Non-pigmented ciliary epithelial cell (primary cell): ENCODE data around the gene RGS7.

ENCODE experiments used
- DNase-seq: peaks from one replicate; pipeline ENCODE4 v3.0.0-alpha.2; 2010; ENCODE audit warnings: low read depth

The RGS7 gene

GRCh38 chr1:241079047-241079446 lies 278.0 kb downstream of the RGS7 start:
- DNase-seq, result no peak

GRCh38 chr1:241077386-241078147 lies 279.4 kb downstream of the RGS7 start:
- DNase-seq, result no peak

- no peak for DNase-seq
Measured at GRCh38 chr1:241074507-241074906, 282.5 kb downstream of the RGS7 start.

GRCh38 chr1:241068359-241068758 lies 288.6 kb downstream of the RGS7 start:
- no peak for DNase-seq

- DNase-seq, result no peak
Measured at GRCh38 chr1:241063276-241063675, 293.7 kb downstream of the RGS7 start.

GRCh38 chr1:241061062-241061461 lies 295.9 kb downstream of the RGS7 start:
- no peak for DNase-seq

- DNase-seq, result no peak
Measured at GRCh38 chr1:241048622-241049021, 308.4 kb downstream of the RGS7 start.

- DNase-seq, result no peak
Measured at GRCh38 chr1:241045659-241046058, 311.3 kb downstream of the RGS7 start.

GRCh38 chr1:241034203-241034936 lies 322.6 kb downstream of the RGS7 start:
- DNase-seq, result no peak

- DNase-seq, result no peak
Measured at GRCh38 chr1:241024834-241025233, 332.2 kb downstream of the RGS7 start.

GRCh38 chr1:241022366-241022765 lies 334.6 kb downstream of the RGS7 start:
- DNase-seq, result no peak

GRCh38 chr1:241020851-241021697 lies 335.9 kb downstream of the RGS7 start:
- no peak for DNase-seq

GRCh38 chr1:241012708-241013340 lies 344.2 kb downstream of the RGS7 start:
- DNase-seq, result no peak

GRCh38 chr1:241007668-241008067 lies 349.3 kb downstream of the RGS7 start:
- no peak for DNase-seq

GRCh38 chr1:240999826-241000225 lies 357.2 kb downstream of the RGS7 start:
- DNase-seq, result no peak

- DNase-seq, result no peak
Measured at GRCh38 chr1:240998441-240999015, 358.5 kb downstream of the RGS7 start.

GRCh38 chr1:240998024-240998423 lies 359.0 kb downstream of the RGS7 start:
- no peak for DNase-seq

GRCh38 chr1:240993004-240993403 lies 364.0 kb downstream of the RGS7 start:
- DNase-seq, result no peak

- DNase-seq, result no peak
Measured at GRCh38 chr1:240991230-240991629, 365.8 kb downstream of the RGS7 start.

- no peak for DNase-seq
Measured at GRCh38 chr1:240987928-240988327, 369.1 kb downstream of the RGS7 start.

GRCh38 chr1:240985081-240985480 lies 371.9 kb downstream of the RGS7 start:
- DNase-seq, result no peak

- DNase-seq, result no peak
Measured at GRCh38 chr1:240980342-240980741, 376.7 kb downstream of the RGS7 start.
